VCaP (cell line): Measurements from ENCODE around the gene FAM186B.

Experiments used
- H3K27ac ChIP-seq: fragments of 450-650 bp; 2 replicates; pipeline ENCODE4 v1.5.1; 2017
- TF ChIP-seq, protein P1 (sequence below): fragments of 450-650 bp; conservative IDR thresholded peaks from 2 replicates; pipeline ENCODE4 v1.5.1; 2017; ENCODE audit warnings: mild to moderate bottlenecking, moderate library complexity

Gene FAM186B

GRCh38 chr12:49567611-49568441 is 37.6 kb downstream of the FAM186B start, which contains the start of gene MCRS1:
Gene MCRS1 (minus strand): TSS chr12:49568142. CDS start chr12:49566731, 1,411 bp downstream.
- H3K27ac ChIP-seq: peak within 1 kb of the TSS; percentile 92
- TF ChIP-seq, protein P1, sequence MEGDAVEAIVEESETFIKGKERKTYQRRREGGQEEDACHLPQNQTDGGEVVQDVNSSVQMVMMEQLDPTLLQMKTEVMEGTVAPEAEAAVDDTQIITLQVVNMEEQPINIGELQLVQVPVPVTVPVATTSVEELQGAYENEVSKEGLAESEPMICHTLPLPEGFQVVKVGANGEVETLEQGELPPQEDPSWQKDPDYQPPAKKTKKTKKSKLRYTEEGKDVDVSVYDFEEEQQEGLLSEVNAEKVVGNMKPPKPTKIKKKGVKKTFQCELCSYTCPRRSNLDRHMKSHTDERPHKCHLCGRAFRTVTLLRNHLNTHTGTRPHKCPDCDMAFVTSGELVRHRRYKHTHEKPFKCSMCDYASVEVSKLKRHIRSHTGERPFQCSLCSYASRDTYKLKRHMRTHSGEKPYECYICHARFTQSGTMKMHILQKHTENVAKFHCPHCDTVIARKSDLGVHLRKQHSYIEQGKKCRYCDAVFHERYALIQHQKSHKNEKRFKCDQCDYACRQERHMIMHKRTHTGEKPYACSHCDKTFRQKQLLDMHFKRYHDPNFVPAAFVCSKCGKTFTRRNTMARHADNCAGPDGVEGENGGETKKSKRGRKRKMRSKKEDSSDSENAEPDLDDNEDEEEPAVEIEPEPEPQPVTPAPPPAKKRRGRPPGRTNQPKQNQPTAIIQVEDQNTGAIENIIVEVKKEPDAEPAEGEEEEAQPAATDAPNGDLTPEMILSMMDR: no peak

DNA sequence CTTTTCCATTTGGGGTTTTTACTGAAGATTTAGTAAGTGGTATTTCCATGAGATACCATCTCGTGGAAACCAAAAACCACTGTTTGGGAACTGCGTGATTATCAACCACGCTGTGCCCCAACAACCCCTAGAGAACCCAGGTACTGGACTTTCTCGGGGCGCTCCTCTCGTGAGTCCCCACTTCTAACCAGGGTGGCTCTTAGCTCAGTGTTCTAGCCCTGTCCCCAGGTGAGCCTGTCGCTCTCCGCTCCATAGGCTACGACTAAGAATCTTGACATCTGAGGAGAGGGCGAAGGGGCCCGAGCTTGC is 38.2 kb downstream of the FAM186B start:
- TF ChIP-seq, protein P1: no peak
- peak overlapping the region; percentile 92 for H3K27ac ChIP-seq

DNA sequence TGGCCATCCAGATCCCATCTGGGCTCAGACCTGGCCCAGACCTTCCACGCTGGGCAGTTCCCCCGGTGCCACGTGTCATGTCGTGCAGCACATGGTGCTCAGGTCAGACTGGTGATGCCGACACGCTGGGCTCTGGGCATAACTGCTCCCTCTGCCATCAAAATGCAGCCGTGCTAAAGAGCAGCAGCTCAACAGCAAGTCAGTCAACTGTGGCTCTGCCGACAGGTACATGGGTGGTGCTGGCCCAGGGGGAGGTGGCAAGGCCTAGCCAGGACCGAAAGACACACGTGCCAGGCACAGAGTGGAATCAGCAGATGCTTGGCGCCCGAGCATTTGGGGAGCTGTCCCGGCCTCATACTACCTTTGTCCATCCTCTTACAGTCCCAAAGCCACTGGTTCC is 39.1 kb downstream of the FAM186B start:
- TF ChIP-seq, protein P1: no peak
- H3K27ac ChIP-seq: no peak overlapping the region; the same call in 1 of the 2 replicates

- TF ChIP-seq, protein P1: no peak
- H3K27ac ChIP-seq: no peak overlapping the region
These were observed 39.8 kb downstream of the FAM186B start for GRCh38 chr12:49565406-49566265.

GRCh38 chr12:49564686-49565405 is 40.6 kb downstream of the FAM186B start:
- TF ChIP-seq, protein P1: no peak
- no peak overlapping the region for H3K27ac ChIP-seq

DNA sequence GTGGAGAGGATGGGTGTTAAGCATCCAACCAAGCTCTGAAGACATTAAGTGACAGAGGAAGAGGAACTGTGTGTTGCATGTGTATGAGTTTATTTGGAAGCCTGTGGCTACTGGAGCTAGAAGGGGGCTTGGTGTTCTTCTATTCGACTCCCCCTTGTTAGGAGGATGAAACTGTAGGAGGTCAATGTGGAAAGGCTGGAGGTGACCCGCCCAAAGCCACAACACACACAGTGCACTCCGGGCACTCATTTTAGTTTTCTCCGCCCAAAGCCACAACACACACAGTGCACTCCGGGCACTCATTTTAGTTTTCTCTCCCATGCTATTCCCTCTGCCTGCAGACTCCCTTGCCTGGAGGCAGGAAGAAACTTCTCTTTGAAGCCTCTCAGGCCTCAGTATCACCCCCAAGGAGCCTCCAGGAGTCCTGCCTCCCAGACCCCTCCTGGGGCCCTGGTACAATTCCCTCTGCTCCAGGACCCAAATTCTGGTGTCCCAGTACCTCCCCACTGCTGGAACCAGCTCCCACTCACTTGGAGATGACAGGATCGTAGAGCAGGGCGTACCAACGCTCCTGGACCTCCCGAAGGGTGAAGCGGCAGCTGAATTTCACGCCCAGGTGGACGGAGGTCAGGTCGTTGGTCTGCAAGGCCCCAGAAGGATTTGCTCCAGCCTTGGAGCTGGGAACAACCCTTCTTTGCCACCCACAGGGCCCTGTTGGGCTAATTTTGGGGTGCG is 41.3 kb downstream of the FAM186B start:
- H3K27ac ChIP-seq: no peak overlapping the region
- TF ChIP-seq, protein P1: no peak
